Vagina (tissue), 2 donors: ENCODE measurements around the gene ACTL7A. TPM values are rescaled to one million over a fixed set of nuclear protein-coding genes. Genes with fewer than 3 reads are reported as not detected.

Source experiments
- DNase-seq, 2 donors: peaks; one replicate each; pipeline ENCODE4 v3.0.0-alpha.2; 2017; ENCODE audit errors: extremely low spot score in 2 of 2
- H3K27ac ChIP-seq: fragments of 200-600 bp; sonication (generic); one replicate; pipeline ENCODE4 v1.5.1; 2019
- H3K27me3 ChIP-seq: fragments of 200-600 bp; sonication (generic); one replicate; pipeline ENCODE4 v1.5.1; 2019
- H3K36me3 ChIP-seq, 2 donors: fragments of 200-600 bp; sonication (generic); one replicate each; pipeline ENCODE4 v1.5.1; 2017 to 2019
- H3K4me1 ChIP-seq: fragments of 200-600 bp; sonication (generic); one replicate; pipeline ENCODE4 v1.5.1; 2019
- H3K4me3 ChIP-seq, 2 donors: fragments of 200-600 bp; sonication (generic); 1 replicate in 1 of 2; 2 replicates in 1 of 2; pipeline ENCODE4 v1.5.1; 2016 to 2019
- H3K9me3 ChIP-seq: fragments of 200-600 bp; sonication (generic); one replicate; pipeline ENCODE4 v1.5.1; 2019
- CTCF ChIP-seq, 3 experiments: fragments of 450-650 bp in 2 of 3; fragments of 200-600 bp in 1 of 3; sonication (generic) in 1 of 3; IDR thresholded peaks; one replicate each; pipeline ENCODE4 v1.5.1; 2017 to 2019; ENCODE audit warnings: antibody characterized with exemption in 3 of 3, mild to moderate bottlenecking in 2 of 3, moderate library complexity in 2 of 3
- POLR2A ChIP-seq, 2 donors: fragments of 450-650 bp; IDR thresholded peaks; one replicate each; pipeline ENCODE4 v1.6.1; 2017; ENCODE audit warnings: antibody characterized with exemption in 2 of 2, mild to moderate bottlenecking in 2 of 2, moderate library complexity in 2 of 2
- POLR2AphosphoS5 ChIP-seq, 2 donors: sonication (generic); formaldehyde crosslinking; IDR thresholded peaks; one replicate each; pipeline ENCODE4 v1.9.0; 2017; ENCODE audit warnings: antibody characterized with exemption in 2 of 2, mild to moderate bottlenecking in 2 of 2, low read depth in 1 of 2; ENCODE audit not compliant: insufficient read depth in 1 of 2
- intact Hi-C: fragments of 100-400 bp; cut with DNase I; formaldehyde crosslinking; loops from one replicate; pipeline ENCODE4 v1.15.1; 2023
- small RNA-seq: library from RNA; depleted of rRNA; stranded (forward); fragments of <200 nt; gene quantifications from one replicate; pipeline ENCODE3, GENCODE V24; 2016
- total RNA-seq: library from RNA; depleted of rRNA; stranded (reverse); fragments of >200 nt; gene quantifications from one replicate; pipeline ENCODE4 v1.2.3, GENCODE V29; 2016

ACTL7A gene
- total RNA-seq, 1 donor from 2014 or later, result not detected

GRCh38 chr9:108910914-108911313, 48.8 kb downstream of the ACTL7A start:
- H3K9me3 ChIP-seq, result no peaks in the 10 kb centered on the region
- H3K4me3 ChIP-seq, result no peak overlapping the region
- no peak overlapping the region for H3K27ac ChIP-seq
- intact Hi-C loops, result no loop called here
- no peaks in the 10 kb centered on the region for H3K4me1 ChIP-seq
- H3K27me3 ChIP-seq, result no peaks in the 10 kb centered on the region
- TF ChIP-seq CTCF (IDR thresholded peaks at IDR 0.05) (no peak), POLR2A (IDR thresholded peaks at IDR 0.05) (no peak), POLR2AphosphoS5 (IDR thresholded peaks at IDR 0.05; ENCODE audit: insufficient read depth in 1 of 2, low read depth in 1 of 2) (no peak)
- peaks cover 0 to 53% of the 10 kb centered on the region in 2 donors for H3K36me3 ChIP-seq
- no peak for DNase-seq

- H3K27me3 ChIP-seq, result no peaks in the 10 kb centered on the region
- no peak overlapping the region for H3K27ac ChIP-seq
- TF ChIP-seq POLR2AphosphoS5 (IDR thresholded peaks at IDR 0.05; ENCODE audit: insufficient read depth in 1 of 2, low read depth in 1 of 2) (no peak), CTCF (IDR thresholded peaks at IDR 0.05) (no peak), POLR2A (IDR thresholded peaks at IDR 0.05) (no peak)
- no peak for DNase-seq
- H3K9me3 ChIP-seq, result no peaks in the 10 kb centered on the region
- intact Hi-C loops, result no loop called here
- H3K4me1 ChIP-seq, result no peaks in the 10 kb centered on the region
- H3K4me3 ChIP-seq, result no peak overlapping the region
- H3K36me3 ChIP-seq, result peaks cover 0 to 50% of the 10 kb centered on the region in 2 donors
These were observed 49.8 kb downstream of the ACTL7A start for GRCh38 chr9:108911820-108912219.

Small RNAs within 50 kb of the gene (small RNA-seq; reads per million reads assigned to genes)
- gene AL359692.1, result not detected

Other genes starting within 250 kb of the ACTL7A start
- gene ACTL7B, start 6.3 kb upstream of the ACTL7A start, total RNA-seq, result not detected
- 16.9 TPM for gene ELP1, start 71.9 kb downstream of the ACTL7A start, total RNA-seq
- 16.0 TPM for gene ABITRAM, start 72.1 kb downstream of the ACTL7A start, total RNA-seq
- 18.2 TPM for gene CTNNAL1, start 151.2 kb downstream of the ACTL7A start, total RNA-seq